ENCODE results near the gene RNF212.

RNF212 gene

GRCh38 chr4:1077711-1078477 is 35.5 kb downstream of the RNF212 start:
- TF ChIP-seq TEAD4 (IDR thresholded peaks at IDR 0.05) (no peak), ZBTB7A (IDR thresholded peaks at IDR 0.05; ENCODE audit: low read depth) (no peak), NFIC (IDR thresholded peaks at IDR 0.05) (no peak), EP300 (IDR thresholded peaks at IDR 0.05; ENCODE audit: borderline replicate concordance) (no peak), TAF1 (IDR thresholded peaks at IDR 0.05; ENCODE audit: low read depth) (no peak), YY1 (IDR thresholded peaks at IDR 0.05; ENCODE audit: low read depth) (no peak), REST (IDR thresholded peaks at IDR 0.05; ENCODE audit: low read depth) (no peak), TCF12 (IDR thresholded peaks at IDR 0.05; ENCODE audit: low read depth) (no peak), EGR1 (IDR thresholded peaks at IDR 0.05) (no peak), CEBPB (IDR thresholded peaks at IDR 0.05) (no peak), RAD21 (IDR thresholded peaks at IDR 0.05; ENCODE audit: low read depth) (no peak), FOXM1 (IDR thresholded peaks at IDR 0.05; ENCODE audit: borderline replicate concordance, low read depth) (no peak), CREB1 (IDR thresholded peaks at IDR 0.05; ENCODE audit: low read depth) (no peak), USF1 (IDR thresholded peaks at IDR 0.05) (no peak)
- TF ChIP-seq, protein P1, sequence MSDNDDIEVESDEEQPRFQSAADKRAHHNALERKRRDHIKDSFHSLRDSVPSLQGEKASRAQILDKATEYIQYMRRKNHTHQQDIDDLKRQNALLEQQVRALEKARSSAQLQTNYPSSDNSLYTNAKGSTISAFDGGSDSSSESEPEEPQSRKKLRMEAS (IDR thresholded peaks at IDR 0.05) = no peak

DNA sequence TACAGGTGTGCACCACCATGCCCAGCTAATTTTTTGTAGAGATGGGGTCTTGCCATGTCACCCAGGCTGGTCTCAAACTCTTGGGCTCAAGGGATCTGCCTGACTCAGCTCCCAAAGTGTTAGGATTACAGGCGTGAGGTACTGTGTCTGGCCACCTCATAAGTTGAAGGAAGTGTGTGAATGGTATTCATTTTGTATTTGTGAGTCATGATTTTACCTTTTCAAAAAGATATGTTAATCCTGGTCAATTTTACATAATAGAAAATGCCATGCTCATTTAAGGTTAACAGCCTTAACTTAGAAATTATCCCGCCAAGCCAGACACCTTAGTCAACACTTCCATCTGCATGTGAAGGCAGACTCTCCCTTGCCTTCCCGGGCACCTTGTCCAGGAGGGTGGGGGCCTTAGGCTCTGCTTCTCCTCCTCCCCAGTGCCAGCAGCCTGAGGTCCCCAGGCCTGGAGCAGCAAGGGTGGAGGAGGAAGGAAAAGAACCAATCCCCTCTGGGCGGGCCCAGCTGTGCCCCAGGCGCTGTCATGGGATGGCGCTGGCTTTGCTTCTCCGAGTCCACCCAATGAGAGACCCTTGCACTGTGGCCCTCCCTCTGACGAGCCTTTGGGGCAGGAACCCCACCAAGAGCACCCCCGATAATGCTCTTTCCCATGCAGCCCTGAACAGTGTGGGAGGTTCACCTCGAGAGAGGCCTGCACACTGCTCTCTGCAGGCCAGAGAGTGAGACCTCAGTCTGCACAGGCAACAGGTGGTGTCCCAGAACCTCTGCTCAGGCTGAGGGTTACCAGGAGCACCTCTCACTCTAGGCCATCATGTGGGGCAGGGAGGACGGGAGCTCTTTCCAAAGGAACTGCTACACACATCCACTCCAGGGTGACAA is 37.3 kb downstream of the RNF212 start:
- no peak for TF ChIP-seq EGR1 (IDR thresholded peaks at IDR 0.05)
- TF ChIP-seq RAD21 (IDR thresholded peaks at IDR 0.05; ENCODE audit: low read depth) = no peak
- no peak for TF ChIP-seq NFIC (IDR thresholded peaks at IDR 0.05)
- TF ChIP-seq CEBPB (IDR thresholded peaks at IDR 0.05) = no peak
- no peak for TF ChIP-seq EP300 (IDR thresholded peaks at IDR 0.05; ENCODE audit: borderline replicate concordance)
- no peak for TF ChIP-seq TEAD4 (IDR thresholded peaks at IDR 0.05)
- no peak for TF ChIP-seq TAF1 (IDR thresholded peaks at IDR 0.05; ENCODE audit: low read depth)
- TF ChIP-seq, protein P1 (IDR thresholded peaks at IDR 0.05) = no peak
- TF ChIP-seq USF1 (IDR thresholded peaks at IDR 0.05) = no peak
- no peak for TF ChIP-seq ZBTB7A (IDR thresholded peaks at IDR 0.05; ENCODE audit: low read depth)
- no peak for TF ChIP-seq REST (IDR thresholded peaks at IDR 0.05; ENCODE audit: low read depth)
- TF ChIP-seq FOXM1 (IDR thresholded peaks at IDR 0.05; ENCODE audit: borderline replicate concordance, low read depth) = no peak
- TF ChIP-seq TCF12 (IDR thresholded peaks at IDR 0.05; ENCODE audit: low read depth) = no peak
- TF ChIP-seq YY1 (IDR thresholded peaks at IDR 0.05; ENCODE audit: low read depth) = no peak
- TF ChIP-seq CREB1 (IDR thresholded peaks at IDR 0.05; ENCODE audit: low read depth) = no peak

DNA sequence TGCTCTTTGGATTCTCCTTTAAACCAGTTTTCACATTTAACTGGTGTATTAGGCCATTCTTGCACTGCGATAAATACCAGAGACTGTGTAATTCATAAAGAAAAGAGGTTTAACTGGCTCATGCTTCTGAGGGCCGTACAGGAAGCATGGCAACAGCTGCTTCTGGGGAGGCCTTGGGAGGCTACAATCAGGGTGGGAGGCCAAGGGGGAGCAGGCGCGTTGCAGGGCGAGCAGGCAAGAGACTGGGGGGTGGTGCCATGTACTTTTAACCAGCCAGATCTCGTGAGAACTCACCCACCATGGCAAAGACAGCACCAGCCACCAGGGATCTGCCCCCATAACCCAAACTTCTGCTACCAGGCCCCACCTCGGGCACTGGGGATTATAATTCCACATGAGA is 38.1 kb downstream of the RNF212 start:
- TF ChIP-seq EP300 (IDR thresholded peaks at IDR 0.05; ENCODE audit: borderline replicate concordance) (no peak), TCF12 (IDR thresholded peaks at IDR 0.05; ENCODE audit: low read depth) (no peak), EGR1 (IDR thresholded peaks at IDR 0.05) (no peak), FOXM1 (IDR thresholded peaks at IDR 0.05; ENCODE audit: borderline replicate concordance, low read depth) (no peak), TAF1 (IDR thresholded peaks at IDR 0.05; ENCODE audit: low read depth) (no peak), NFIC (IDR thresholded peaks at IDR 0.05) (no peak), RAD21 (IDR thresholded peaks at IDR 0.05; ENCODE audit: low read depth) (no peak), TEAD4 (IDR thresholded peaks at IDR 0.05) (no peak), USF1 (IDR thresholded peaks at IDR 0.05) (no peak), YY1 (IDR thresholded peaks at IDR 0.05; ENCODE audit: low read depth) (no peak), CREB1 (IDR thresholded peaks at IDR 0.05; ENCODE audit: low read depth) (no peak), REST (IDR thresholded peaks at IDR 0.05; ENCODE audit: low read depth) (no peak)
- TF ChIP-seq, protein P1 (IDR thresholded peaks at IDR 0.05) = no peak

All from Ishikawa (cell line).